ENCODE results near the gene SRPRB. TPM values are rescaled to one million over a fixed set of nuclear protein-coding genes. Genes with fewer than 3 reads are reported as not detected.

SRPRB gene, protein sequence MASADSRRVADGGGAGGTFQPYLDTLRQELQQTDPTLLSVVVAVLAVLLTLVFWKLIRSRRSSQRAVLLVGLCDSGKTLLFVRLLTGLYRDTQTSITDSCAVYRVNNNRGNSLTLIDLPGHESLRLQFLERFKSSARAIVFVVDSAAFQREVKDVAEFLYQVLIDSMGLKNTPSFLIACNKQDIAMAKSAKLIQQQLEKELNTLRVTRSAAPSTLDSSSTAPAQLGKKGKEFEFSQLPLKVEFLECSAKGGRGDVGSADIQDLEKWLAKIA
- total RNA-seq = 97.6 and 131 TPM in 2 replicates

DNA sequence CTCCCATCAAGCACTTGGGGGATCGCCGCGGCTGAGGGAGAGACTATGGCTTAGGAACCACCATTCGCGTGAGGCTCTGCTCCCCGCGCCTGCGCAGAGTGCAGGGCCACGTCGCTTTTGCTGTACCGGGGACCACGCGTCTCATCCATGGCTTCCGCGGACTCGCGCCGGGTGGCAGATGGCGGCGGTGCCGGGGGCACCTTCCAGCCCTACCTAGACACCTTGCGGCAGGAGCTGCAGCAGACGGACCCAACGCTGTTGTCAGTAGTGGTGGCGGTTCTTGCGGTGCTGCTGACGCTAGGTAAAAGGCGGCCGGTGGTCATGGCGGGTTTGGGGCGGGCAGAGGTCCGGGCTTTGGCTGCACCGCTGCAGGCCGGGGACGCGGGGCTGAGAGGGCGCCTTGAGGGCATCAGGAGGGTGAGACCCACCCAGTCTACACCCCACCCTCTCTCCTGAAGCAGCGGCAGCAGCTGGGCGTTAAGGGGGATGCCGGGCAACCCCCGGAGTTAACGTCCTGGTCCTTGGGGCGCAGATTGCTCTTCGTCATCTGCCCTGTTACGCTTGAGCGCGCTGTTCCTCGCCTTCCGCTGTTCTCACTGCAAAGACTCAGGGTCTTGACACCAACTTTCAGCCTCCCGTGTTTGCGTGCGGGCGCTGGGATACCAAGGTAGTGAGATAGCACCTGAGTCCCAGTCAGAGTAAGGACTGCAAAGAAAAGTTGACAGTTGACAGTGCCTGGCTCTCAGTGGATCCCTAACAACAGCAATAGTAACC lies at the start of gene SRPRB:
Gene SRPRB (plus strand): TSS at position 114 of the 774 bp plus-strand sequence. CDS start 34 bp downstream, at position 148.

Other genes starting within 250 kb of the SRPRB start
- gene CDV3, start 232.1 kb upstream of the SRPRB start, total RNA-seq = 177 and 246 TPM in 2 replicates
- 19.3 and 35.8 TPM in 2 replicates for gene TOPBP1, start 143.9 kb upstream of the SRPRB start, total RNA-seq
- under 0.01 and 0.14 TPM in 2 replicates for gene TF, start 59.4 kb upstream of the SRPRB start, total RNA-seq
- gene RAB6B, start 90.1 kb downstream of the SRPRB start, total RNA-seq = 0.30 and 1.6 TPM in 2 replicates
- gene SLCO2A1, start 224.1 kb downstream of the SRPRB start, total RNA-seq = not detected in 2 replicates

Measured in smooth muscle cell of the umbilical artery (primary cell).